ENCODE results near the gene CD300LG. TPM values are rescaled to one million over a fixed set of nuclear protein-coding genes. Genes with fewer than 3 reads are reported as not detected.
"Not testable (repeated sequence)": the region's sequence is repeated elsewhere in the genome, so short reads cannot be mapped to it uniquely, and the experiment has no call there.

The CD300LG gene
- total RNA-seq, result not detected in 2 replicates
- long read RNA-seq, result 0 reads

- Mint-ChIP-seq H3K4me1 (ENCODE audit: unreplicated experiment) (peaks cover 3% of the 10 kb centered on the region), H3K36me3 (ENCODE audit: unreplicated experiment) (no peaks in the 10 kb centered on the region), H3K27ac (ENCODE audit: unreplicated experiment) (no peak within 1 kb of the TSS), H3K4me3 (ENCODE audit: unreplicated experiment) (no peak within 1 kb of the TSS), H3K9me3 (ENCODE audit: unreplicated experiment) (no peaks in the 10 kb centered on the region), H3K27me3 (ENCODE audit: unreplicated experiment) (peaks cover 16% of the 10 kb centered on the region)
- TF ChIP-seq CTCF (IDR thresholded peaks at IDR 0.05), result no peak
- no peak for DNase-seq (ENCODE audit: extremely low spot score, unreplicated experiment)
These were observed at the start of gene CD300LG for GRCh38 chr17:43846963-43847371. Gene CD300LG, plus strand, starts transcription at chr17:43847176. Its CDS starts 41 bp downstream, at chr17:43847217.

GRCh38 chr17:43798024-43798423 is 49.0 kb upstream of the CD300LG start:
- H3K9me3 Mint-ChIP-seq (ENCODE audit: unreplicated experiment); H3K36me3 Mint-ChIP-seq (ENCODE audit: unreplicated experiment): not testable (repeated sequence)

GRCh38 chr17:43799047-43799446 is 47.9 kb upstream of the CD300LG start:
- no peak overlapping the region for H3K27ac Mint-ChIP-seq (ENCODE audit: unreplicated experiment)
- H3K27me3 Mint-ChIP-seq (ENCODE audit: unreplicated experiment), result peaks cover 15% of the 10 kb centered on the region
- H3K4me1 Mint-ChIP-seq (ENCODE audit: unreplicated experiment), result no peaks in the 10 kb centered on the region
- TF ChIP-seq CTCF (IDR thresholded peaks at IDR 0.05), result no peak
- DNase-seq (ENCODE audit: extremely low spot score, unreplicated experiment), result no peak
- H3K9me3 Mint-ChIP-seq (ENCODE audit: unreplicated experiment), result no peaks in the 10 kb centered on the region
- no peak overlapping the region for H3K4me3 Mint-ChIP-seq (ENCODE audit: unreplicated experiment)
- H3K36me3 Mint-ChIP-seq (ENCODE audit: unreplicated experiment), result peaks cover 10% of the 10 kb centered on the region

More at GRCh38 chr17:43798024-43798423, 49.0 kb upstream of the CD300LG start:
- H3K27ac Mint-ChIP-seq (ENCODE audit: unreplicated experiment); H3K4me3 Mint-ChIP-seq (ENCODE audit: unreplicated experiment); H3K4me1 Mint-ChIP-seq (ENCODE audit: unreplicated experiment); DNase-seq (ENCODE audit: extremely low spot score, unreplicated experiment): not testable (repeated sequence)
- peaks cover 17% of the 10 kb centered on the region for H3K27me3 Mint-ChIP-seq (ENCODE audit: unreplicated experiment)

- no peaks in the 10 kb centered on the region for H3K4me1 Mint-ChIP-seq (ENCODE audit: unreplicated experiment)
- TF ChIP-seq CTCF (IDR thresholded peaks at IDR 0.05), result no peak
- peaks cover 5% of the 10 kb centered on the region for H3K27me3 Mint-ChIP-seq (ENCODE audit: unreplicated experiment)
- H3K9me3 Mint-ChIP-seq (ENCODE audit: unreplicated experiment), result peaks cover 5% of the 10 kb centered on the region
- no peak for DNase-seq (ENCODE audit: extremely low spot score, unreplicated experiment)
- H3K4me3 Mint-ChIP-seq (ENCODE audit: unreplicated experiment), result no peak overlapping the region
- no peak overlapping the region for H3K27ac Mint-ChIP-seq (ENCODE audit: unreplicated experiment)
- peaks cover 15% of the 10 kb centered on the region for H3K36me3 Mint-ChIP-seq (ENCODE audit: unreplicated experiment)
These were observed 46.2 kb upstream of the CD300LG start for GRCh38 chr17:43800736-43801135.

GRCh38 chr17:43801844-43802243 is 45.1 kb upstream of the CD300LG start:
- Mint-ChIP-seq H3K4me1 (ENCODE audit: unreplicated experiment) (no peaks in the 10 kb centered on the region), H3K9me3 (ENCODE audit: unreplicated experiment) (peaks cover 5% of the 10 kb centered on the region), H3K4me3 (ENCODE audit: unreplicated experiment) (no peak overlapping the region), H3K36me3 (ENCODE audit: unreplicated experiment) (peaks cover 15% of the 10 kb centered on the region), H3K27ac (ENCODE audit: unreplicated experiment) (no peak overlapping the region), H3K27me3 (ENCODE audit: unreplicated experiment) (no peaks in the 10 kb centered on the region)
- no peak for TF ChIP-seq CTCF (IDR thresholded peaks at IDR 0.05)
- DNase-seq (ENCODE audit: extremely low spot score, unreplicated experiment), result no peak

GRCh38 chr17:43803758-43804157 is 43.2 kb upstream of the CD300LG start:
- TF ChIP-seq CTCF (IDR thresholded peaks at IDR 0.05), result no peak
- peaks cover 5% of the 10 kb centered on the region for H3K9me3 Mint-ChIP-seq (ENCODE audit: unreplicated experiment)
- DNase-seq (ENCODE audit: extremely low spot score, unreplicated experiment), result no peak
- no peaks in the 10 kb centered on the region for H3K27me3 Mint-ChIP-seq (ENCODE audit: unreplicated experiment)
- no peak overlapping the region for H3K27ac Mint-ChIP-seq (ENCODE audit: unreplicated experiment)
- no peaks in the 10 kb centered on the region for H3K4me1 Mint-ChIP-seq (ENCODE audit: unreplicated experiment)
- H3K36me3 Mint-ChIP-seq (ENCODE audit: unreplicated experiment), result peaks cover 19% of the 10 kb centered on the region
- H3K4me3 Mint-ChIP-seq (ENCODE audit: unreplicated experiment), result no peak overlapping the region
